Activated naive CD8-positive, alpha-beta T cell (primary cell): Measurements from ENCODE around the gene ANO8.

Experiments
- H3K27ac Mint-ChIP-seq: one replicate; pipeline ENCODE4 v1.8.0; 2021; ENCODE audit warnings: mixed read lengths
- H3K27me3 Mint-ChIP-seq: one replicate; pipeline ENCODE4 v1.8.0; 2021; ENCODE audit warnings: mixed read lengths
- H3K36me3 Mint-ChIP-seq: one replicate; pipeline ENCODE4 v1.8.0; 2021; ENCODE audit warnings: mixed read lengths
- H3K4me1 Mint-ChIP-seq: one replicate; pipeline ENCODE4 v1.8.0; 2021; ENCODE audit warnings: low read depth, mixed read lengths
- H3K4me3 Mint-ChIP-seq: one replicate; pipeline ENCODE4 v1.8.0; 2021; ENCODE audit warnings: mild to moderate bottlenecking, mixed read lengths
- H3K9me3 Mint-ChIP-seq: one replicate; pipeline ENCODE4 v1.8.0; 2021; ENCODE audit warnings: low read depth, mixed read lengths

ANO8 gene

DNA sequence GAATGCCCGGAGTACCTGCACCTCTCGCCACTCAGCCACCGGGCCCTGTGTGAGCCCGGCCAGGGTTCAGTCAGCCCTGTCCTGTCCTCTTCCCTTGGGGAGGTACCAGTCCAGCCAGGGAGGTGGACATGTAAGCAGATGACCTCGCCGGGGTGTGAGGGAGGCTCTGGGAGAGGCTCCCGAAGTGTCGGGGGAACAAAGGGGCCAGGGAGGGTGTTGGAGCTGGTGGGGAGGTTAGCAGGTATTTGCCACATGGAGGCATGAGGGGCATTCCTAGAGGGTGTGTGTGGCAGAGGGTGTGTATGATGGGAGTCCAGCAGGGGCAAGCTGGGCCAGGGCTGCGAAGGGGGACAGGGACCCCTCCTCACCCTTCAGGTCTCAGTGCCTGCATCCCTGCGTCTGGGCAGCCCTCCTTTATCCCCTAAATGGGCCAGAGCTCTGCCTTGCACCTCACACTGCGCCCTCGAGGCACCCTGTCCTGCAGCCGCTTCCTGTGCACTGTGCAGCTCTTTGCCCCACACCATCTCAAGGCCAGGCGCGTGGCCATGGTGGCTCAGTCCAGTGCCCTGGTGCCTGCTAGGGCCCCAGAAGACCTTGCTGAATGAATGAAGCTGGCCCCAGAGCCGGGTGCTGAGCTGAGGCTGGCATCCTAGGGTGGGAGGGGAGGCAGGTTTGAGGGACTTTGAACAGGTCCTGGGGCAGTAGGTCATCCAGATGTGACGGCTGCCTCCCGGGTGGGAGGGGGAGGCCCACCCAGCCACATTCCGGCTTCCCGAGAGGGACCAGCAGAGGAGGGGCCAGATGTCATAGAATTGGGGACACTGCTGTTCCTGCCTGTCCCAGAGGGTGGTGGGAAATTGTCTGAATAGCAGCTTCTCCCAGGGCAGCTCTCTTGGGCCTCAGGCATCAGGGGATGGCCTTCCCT, 22.2 kb downstream of the ANO8 start:
- Mint-ChIP-seq H3K27me3 (no peaks in the 10 kb centered on the region), H3K36me3 (no peaks in the 10 kb centered on the region), H3K27ac (no peak overlapping the region)

DNA sequence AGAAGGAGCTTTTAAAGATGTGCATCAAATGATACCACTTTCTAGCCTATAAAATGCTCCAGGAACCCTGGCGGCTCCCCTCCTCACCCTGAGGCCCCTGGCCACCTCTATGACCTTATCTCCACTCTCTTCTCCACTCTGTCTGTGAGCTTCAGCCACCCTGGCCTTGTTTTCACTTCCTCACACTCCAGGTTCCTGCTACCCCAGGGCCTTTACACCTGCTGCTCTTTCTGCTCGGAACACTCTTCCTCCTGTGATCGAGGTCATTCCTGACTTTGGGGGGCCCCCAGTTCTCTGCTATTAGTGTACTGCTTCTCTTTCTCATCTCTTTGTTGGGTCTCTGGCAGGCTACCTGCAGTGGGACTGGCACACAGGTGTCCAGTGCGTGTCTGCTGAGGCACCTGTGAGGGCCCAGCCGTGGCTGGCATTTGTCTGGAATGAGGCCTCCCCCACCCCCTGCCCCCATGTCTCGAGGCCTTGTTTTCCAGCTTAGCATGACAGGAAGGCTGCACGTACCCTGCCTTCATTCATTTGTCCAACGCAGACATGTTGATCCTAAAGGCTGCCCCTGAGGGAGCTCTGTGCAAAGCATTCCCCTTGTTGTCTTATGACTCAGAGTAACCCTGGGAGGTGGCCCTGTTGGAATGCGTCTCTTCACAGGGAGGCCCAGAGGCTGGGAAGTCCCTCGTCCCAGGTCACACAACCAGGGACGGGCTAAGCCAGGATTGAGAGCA, 23.0 kb downstream of the ANO8 start:
- no peak overlapping the region for H3K27ac Mint-ChIP-seq
- no peaks in the 10 kb centered on the region for H3K9me3 Mint-ChIP-seq
- peak overlapping the region; percentile 56 for H3K4me3 Mint-ChIP-seq

More for the DNA sequence above, 22.2 kb downstream of the ANO8 start:
- Mint-ChIP-seq H3K4me1 (peaks cover 26% of the 10 kb centered on the region), H3K9me3 (no peaks in the 10 kb centered on the region), H3K4me3 (no peak overlapping the region)

DNA sequence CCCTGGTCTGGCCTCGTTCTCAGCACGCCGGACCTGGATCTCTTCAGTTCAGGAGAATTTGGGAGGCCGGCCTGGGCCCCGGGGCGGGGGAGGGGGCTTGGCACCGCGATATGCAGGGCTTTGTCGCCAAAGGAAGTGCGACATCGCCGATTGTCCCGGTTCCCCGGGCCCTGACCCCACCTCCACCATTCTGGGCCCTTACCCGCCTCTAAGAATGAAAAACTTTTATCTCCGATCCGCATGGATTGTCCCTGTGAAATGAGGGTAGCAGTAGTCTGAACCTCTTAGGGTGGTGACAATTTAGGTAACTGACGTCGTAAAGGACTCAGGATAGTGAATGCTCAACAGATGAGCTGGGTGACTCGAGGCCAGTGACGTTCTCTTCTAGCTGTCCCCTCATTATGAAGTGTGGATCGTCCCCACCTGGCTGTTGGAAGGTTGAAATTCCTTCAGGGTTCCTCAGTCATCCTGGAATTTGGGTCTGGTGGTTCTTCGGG, 24.6 kb downstream of the ANO8 start:
- peaks cover 33% of the 10 kb centered on the region for H3K4me1 Mint-ChIP-seq
- H3K9me3 Mint-ChIP-seq: no peaks in the 10 kb centered on the region

More for the DNA sequence above, 23.0 kb downstream of the ANO8 start:
- Mint-ChIP-seq H3K36me3 (no peaks in the 10 kb centered on the region), H3K4me1 (peaks cover 27% of the 10 kb centered on the region), H3K27me3 (no peaks in the 10 kb centered on the region)

DNA sequence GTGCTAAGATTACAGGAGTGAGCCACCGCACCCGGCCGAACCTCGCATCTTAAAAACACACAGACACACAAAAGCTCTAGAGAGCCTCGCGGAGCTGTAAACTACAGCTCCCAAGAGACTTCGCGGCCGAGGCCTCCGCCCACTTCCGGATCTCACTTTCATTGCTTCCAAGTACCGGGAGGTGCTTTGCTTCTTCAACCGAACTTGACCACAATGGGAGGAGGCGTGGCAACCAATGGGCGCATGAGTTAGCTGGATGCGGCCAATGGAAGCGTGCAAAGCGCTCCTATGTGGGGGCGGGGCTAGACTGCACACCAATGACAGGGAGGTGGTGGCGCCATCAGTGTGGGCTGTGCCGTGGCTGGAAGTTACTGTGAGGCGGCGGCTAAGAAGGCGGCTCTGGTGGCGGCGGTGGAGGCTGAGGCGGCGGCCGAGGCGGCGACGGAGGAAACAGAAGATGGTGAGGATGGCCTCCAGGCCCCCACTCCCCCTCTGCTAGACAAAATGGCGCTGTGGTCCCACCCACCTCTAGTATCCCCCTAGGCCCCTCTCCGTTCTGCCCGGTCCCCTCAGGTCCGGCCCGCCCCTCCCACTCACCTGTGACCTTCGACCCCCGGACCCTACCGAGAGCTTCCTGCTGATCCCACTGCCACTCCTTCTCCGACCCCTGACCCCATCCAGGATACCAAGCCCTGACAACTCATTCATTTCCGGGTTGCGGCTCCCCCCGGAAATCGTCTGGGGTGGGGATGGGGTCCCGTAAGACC, 25.3 kb downstream of the ANO8 start, which contains the start of gene DDA1:
TSS of gene DDA1 (plus strand) at position 366 of the 767 bp plus-strand sequence. CDS start at position 458, 92 bp downstream.
- no peaks in the 10 kb centered on the region for H3K36me3 Mint-ChIP-seq
- peak within 1 kb of the TSS; percentile 85 for H3K27ac Mint-ChIP-seq
- peaks cover 37% of the 10 kb centered on the region for H3K4me1 Mint-ChIP-seq
- H3K9me3 Mint-ChIP-seq: no peaks in the 10 kb centered on the region
- peak within 1 kb of the TSS; percentile 91 for H3K4me3 Mint-ChIP-seq
- no peaks in the 10 kb centered on the region for H3K27me3 Mint-ChIP-seq

More for the DNA sequence above, 24.6 kb downstream of the ANO8 start:
- Mint-ChIP-seq H3K27me3 (no peaks in the 10 kb centered on the region), H3K27ac (peak overlapping the region; percentile 85), H3K36me3 (no peaks in the 10 kb centered on the region), H3K4me3 (peak overlapping the region; percentile 91)

DNA sequence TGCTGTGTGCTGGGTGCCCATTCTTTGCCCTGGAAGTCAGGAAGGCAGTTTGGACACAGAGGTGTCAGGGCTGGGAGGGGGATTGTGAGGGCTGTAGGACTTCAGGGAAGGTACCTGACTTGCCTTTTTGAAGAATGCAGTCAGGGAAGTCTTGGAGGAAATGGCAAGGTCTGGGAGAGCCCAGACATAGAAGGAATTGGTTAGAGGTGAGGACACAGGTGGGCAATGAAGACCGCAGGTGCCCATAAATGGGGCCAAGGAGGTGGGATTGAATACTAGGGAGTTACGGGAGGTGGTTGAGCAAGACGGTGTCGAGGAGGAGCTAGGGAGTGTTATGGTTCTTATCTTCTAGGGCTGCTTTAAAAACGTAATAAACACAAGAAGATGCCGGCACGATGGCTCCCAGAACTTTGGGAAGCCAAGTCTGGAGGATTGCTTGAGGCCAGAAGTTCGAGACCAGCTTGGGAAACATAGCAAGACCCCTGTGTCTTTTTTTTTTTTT, 26.7 kb downstream of the ANO8 start:
- Mint-ChIP-seq H3K27ac (peak overlapping the region; percentile 47), H3K4me1 (peaks cover 43% of the 10 kb centered on the region), H3K4me3 (peak overlapping the region; percentile 93)

DNA sequence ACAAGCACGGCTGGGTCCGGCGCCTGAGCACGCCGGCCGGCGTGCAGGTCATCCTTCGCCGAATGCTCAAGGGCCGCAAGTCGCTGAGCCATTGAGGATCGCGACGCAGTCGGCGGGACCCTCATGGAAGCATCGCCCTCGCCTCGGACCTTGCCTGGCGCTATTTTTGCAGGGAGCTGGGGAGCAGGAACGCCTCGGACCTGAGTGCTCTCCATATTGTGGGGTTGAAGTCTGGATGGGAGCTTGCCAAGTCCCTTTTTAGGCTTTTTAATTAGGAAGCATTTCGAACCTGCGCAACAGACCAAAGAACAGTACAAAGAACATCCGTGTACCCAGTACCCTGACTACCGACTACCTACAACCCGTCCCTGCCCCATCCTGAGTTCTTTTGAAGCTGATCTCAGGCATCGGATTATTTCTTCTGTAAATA, 28.4 kb downstream of the ANO8 start:
- Mint-ChIP-seq H3K27me3 (no peaks in the 10 kb centered on the region), H3K4me3 (peak overlapping the region; percentile 93), H3K36me3 (no peaks in the 10 kb centered on the region), H3K27ac (peak overlapping the region; percentile 92), H3K4me1 (peaks cover 45% of the 10 kb centered on the region), H3K9me3 (no peaks in the 10 kb centered on the region)

More for the DNA sequence above, 26.7 kb downstream of the ANO8 start:
- Mint-ChIP-seq H3K9me3 (no peaks in the 10 kb centered on the region), H3K27me3 (no peaks in the 10 kb centered on the region), H3K36me3 (no peaks in the 10 kb centered on the region)

DNA sequence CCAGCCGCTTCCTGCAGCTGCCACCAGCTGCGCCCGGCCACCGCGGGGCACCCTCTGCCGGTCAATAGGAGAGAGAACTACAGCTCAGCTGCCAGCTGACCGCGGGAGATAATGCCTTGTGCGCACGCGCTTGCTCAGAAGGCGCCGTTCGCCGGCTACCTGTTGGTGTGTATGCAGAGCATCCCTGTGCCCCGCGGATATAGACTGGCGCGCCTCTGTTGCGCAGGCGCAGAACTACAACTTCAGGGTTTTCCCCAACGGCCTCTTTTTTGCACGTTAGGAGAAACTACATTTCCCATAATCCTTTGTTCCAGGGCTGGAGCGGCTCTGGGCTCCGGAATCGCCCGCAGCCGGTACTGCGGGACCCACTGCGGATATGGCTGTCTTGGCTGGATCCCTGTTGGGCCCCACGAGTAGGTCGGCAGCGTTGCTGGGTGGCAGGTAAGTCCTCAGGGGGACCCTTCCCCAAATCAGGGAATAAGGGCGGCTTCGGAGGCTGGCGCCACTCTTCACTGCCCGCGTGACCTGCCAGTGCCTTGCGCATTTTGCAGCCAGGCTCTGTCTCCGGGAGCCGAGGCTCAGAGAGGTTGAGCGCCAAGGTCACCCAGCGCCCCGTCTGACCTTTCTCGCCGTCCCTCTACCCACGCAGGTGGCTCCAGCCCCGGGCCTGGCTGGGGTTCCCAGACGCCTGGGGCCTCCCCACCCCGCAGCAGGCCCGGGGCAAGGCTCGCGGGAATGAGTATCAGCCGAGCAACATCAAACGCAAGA, 29.0 kb downstream of the ANO8 start, which contains the start of gene MRPL34:
TSS of gene MRPL34 (plus strand) at position 356 of the 768 bp plus-strand sequence. CDS start at position 377, 21 bp downstream.
- Mint-ChIP-seq H3K27me3 (no peaks in the 10 kb centered on the region), H3K27ac (peak within 1 kb of the TSS; percentile 92), H3K4me1 (peaks cover 43% of the 10 kb centered on the region), H3K4me3 (peak within 1 kb of the TSS; percentile 93), H3K9me3 (no peaks in the 10 kb centered on the region), H3K36me3 (no peaks in the 10 kb centered on the region)

DNA sequence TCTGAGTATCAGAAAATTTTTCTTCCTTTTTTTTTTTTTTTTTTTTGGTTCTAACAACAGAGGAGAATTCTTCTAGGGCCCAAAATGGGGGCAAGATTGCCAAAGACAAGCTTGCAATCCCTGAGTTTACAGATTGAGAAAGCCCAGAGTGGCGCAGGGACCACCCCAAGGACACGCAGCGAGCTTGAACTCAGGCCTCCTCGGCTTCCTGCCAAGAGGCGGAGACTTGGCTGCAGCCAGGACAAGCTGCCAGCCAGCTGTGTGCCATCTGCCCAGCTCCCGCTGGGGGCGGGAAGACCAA, 29.5 kb downstream of the ANO8 start:
- H3K4me1 Mint-ChIP-seq: peaks cover 37% of the 10 kb centered on the region
- H3K9me3 Mint-ChIP-seq: no peaks in the 10 kb centered on the region
- H3K4me3 Mint-ChIP-seq: peak overlapping the region; percentile 93
- H3K36me3 Mint-ChIP-seq: no peaks in the 10 kb centered on the region
- peak overlapping the region; percentile 92 for H3K27ac Mint-ChIP-seq
- H3K27me3 Mint-ChIP-seq: no peaks in the 10 kb centered on the region

DNA sequence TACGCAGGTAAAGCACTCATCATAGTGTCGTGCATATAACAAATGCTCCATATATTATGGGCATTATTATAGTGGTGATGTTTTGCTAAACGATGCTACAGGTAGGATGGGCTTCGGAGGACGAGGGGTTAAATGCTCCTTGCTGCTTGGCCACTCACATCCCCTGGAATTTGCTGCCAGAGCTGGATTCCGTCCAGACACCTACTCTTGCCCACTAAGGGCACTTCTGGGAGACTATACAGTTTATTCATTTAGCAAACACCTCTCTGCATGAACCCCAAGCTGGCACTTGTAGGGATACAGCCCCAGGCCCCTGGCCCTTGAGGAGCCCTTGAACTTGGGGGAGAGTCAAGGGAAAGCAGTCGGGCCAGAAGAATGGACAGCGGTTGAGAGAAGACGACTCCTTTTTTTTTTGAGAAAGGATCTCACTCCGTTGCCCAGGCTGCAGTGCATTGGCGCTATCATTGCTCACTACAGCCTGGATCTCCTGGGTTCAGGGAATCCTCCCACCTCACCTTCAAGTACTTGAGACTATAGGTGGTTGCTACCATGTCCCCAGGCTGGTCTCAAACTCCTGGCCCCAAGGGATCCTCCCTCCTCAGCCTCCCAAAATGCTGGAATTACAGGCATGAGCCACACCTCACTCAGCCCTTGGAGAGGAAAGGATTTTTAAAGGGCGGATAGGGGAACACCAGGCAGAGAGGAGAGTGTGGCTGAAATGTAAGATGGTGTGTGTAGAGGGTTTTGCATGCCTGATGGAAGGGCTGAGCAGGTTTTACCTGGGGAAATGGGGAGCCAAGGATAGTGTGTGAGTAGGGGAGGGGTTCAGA, 30.1 kb downstream of the ANO8 start:
- peaks cover 36% of the 10 kb centered on the region for H3K4me1 Mint-ChIP-seq

DNA sequence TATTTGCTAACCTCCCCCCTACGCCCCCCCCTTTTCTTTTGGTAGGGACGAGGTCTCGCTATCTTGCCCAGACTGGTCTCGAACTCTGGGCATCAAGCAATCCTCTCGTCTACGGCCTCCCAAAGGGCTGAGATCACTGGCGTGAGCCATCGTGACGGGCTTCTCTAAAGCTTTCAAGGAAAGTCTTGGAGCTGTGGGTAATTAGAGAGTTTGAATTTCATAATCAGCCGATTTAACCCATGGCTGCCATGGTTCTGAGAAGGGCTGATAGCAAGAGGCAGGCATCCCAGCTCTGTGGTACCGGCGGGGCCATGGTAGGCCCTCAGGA, 30.8 kb downstream of the ANO8 start:
- H3K4me3 Mint-ChIP-seq: peak overlapping the region; percentile 68
- peaks cover 31% of the 10 kb centered on the region for H3K4me1 Mint-ChIP-seq
- no peaks in the 10 kb centered on the region for H3K9me3 Mint-ChIP-seq
- no peaks in the 10 kb centered on the region for H3K36me3 Mint-ChIP-seq
- H3K27ac Mint-ChIP-seq: no peak overlapping the region
- no peaks in the 10 kb centered on the region for H3K27me3 Mint-ChIP-seq

More for the DNA sequence above, 30.1 kb downstream of the ANO8 start:
- H3K27me3 Mint-ChIP-seq: no peaks in the 10 kb centered on the region
- H3K4me3 Mint-ChIP-seq: peak overlapping the region; percentile 93
- no peaks in the 10 kb centered on the region for H3K9me3 Mint-ChIP-seq
- peak overlapping the region; percentile 72 for H3K27ac Mint-ChIP-seq
- no peaks in the 10 kb centered on the region for H3K36me3 Mint-ChIP-seq

DNA sequence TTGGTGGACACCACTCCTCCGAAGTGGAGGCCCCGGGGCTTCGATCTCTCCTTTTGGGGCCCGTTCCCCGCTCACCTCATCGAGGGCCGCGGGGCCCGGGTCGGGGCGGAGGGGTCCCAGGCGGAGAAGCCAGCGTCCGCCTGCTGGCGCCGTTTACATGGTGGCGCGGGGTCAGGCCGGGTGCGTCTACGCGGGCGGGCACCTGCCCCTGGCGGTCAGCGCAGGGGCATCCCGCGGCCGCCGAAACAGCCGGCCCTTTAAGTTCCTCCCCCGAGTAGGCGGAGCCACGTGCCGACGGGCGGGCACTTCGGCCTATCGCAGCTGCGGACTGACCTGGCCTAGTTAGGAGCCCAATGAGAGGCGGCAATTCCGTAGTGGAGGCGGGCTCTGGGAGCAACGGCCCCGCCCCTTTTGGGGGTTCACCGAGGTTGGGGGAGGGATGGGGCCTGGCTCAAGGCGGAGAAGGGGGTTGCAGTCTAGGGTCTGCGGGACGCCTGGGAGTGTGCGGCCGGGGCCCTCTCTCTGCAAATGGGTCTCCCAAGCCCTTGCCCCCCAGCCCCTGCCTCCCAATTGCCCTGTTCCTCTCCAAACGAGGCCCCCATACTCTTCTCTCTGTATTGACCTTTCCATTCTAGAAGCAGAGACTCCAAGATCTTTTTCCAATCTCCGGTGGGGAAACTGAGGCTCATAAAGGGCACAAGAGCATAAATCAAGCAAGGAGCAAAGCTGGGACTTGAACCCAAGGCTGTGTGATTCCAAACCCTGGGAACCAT, 31.3 kb downstream of the ANO8 start, which contains the start of gene ABHD8:
TSS of gene ABHD8 (minus strand) at position 259 of the 773 bp plus-strand sequence. CDS start 1,809 bp downstream, outside the sequence.
- Mint-ChIP-seq H3K4me3 (peak within 1 kb of the TSS; percentile 68), H3K4me1 (peaks cover 30% of the 10 kb centered on the region), H3K27me3 (no peaks in the 10 kb centered on the region), H3K36me3 (no peaks in the 10 kb centered on the region), H3K27ac (no peak within 1 kb of the TSS), H3K9me3 (no peaks in the 10 kb centered on the region)

DNA sequence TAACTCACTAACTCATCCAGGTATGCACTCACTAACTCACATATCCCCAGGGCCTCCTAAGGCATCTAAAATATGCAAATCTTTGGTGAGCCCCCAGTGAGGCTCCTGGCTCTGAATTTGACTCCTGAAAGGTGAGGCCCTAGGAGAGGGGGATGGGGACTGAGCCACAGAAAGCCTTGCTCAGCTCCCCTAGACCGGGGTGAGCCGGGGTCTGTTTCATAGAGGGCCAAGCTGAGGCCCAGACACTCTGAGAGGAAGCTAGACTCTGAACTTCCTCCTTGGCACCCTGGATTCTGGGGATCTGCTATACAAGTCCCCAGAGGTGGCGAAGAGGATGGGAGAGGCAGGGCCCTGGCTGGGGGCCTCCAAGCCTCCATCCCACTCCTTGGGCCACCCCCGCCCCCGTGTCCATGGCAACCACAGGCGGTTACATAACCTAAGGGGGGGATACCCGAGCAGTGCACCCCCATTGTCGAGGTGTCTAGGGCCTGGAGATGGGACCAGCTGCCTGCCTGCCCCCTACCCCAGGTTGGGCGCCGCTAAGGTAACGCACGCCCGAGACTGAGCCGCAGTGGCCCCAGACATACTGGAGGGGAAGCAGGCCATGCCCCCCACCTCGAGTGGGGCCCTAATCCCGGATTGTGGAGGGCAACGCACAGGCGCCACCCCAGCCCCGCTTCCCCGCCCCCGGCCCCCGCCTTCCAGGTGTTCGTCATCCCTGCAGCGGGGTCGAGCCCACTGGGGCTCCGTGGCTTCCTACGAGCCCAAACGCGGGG, 32.1 kb downstream of the ANO8 start:
- no peaks in the 10 kb centered on the region for H3K27me3 Mint-ChIP-seq
- H3K27ac Mint-ChIP-seq: no peak overlapping the region
- H3K4me1 Mint-ChIP-seq: peaks cover 25% of the 10 kb centered on the region
- no peaks in the 10 kb centered on the region for H3K36me3 Mint-ChIP-seq
- peak overlapping the region; percentile 68 for H3K4me3 Mint-ChIP-seq
- H3K9me3 Mint-ChIP-seq: no peaks in the 10 kb centered on the region
